Stimulated activated CD4-positive, alpha-beta T cell treated with anti-CD3 and anti-CD28 coated beads, TNF-alpha, amount 100 ng/mL, for 4 hours (primary cell): Measurements from ENCODE around the gene NDUFAF2.
"Not testable (repeated sequence)": the region's sequence is repeated elsewhere in the genome, so short reads cannot be mapped to it uniquely, and the experiment has no call there.

Experiments
- DNase-seq, 3 experiments: peaks; one replicate each; pipeline ENCODE4 v3.0.0-alpha.2; 2020; ENCODE audit warnings: low read depth in 3 of 3

Gene NDUFAF2

DNA sequence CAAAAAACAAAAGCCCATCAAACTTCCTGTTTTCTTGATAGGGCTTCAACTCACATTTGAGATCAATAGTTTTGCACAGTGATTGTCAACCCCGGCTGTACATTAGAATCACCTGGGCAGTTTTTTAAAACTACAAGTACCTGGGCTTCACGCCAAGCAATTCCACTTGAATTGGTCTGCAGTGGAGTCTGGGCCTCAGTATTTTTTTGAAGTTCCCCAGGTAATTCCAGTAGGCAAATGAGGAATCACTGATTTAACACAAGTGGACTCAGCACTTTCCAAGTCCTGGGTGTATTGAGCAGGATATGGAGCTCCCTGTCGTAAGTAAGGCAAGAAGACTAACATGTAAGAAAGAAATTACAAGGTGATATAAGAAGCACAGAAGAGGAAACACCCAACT, 232.1 kb downstream of the NDUFAF2 start:
- DNase-seq = no peak

DNA sequence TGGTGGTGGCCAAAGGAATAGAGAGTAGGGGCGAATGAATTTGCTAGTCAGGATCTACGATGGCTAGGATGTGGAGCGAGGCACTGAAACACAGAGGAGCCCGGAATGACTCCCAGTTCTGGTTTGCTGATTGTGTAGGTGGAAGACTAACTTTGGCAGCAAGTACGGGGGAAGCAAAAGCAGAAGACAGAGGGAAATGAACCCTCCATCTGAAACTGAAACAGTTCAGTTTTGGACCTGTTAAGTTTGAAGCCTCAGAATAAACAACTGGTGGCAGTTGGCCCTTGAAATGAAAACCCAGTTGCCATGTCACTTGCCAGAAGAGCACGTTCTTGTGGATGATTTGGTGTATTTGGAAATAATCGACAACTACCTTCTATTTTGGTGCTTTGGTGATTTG, 232.7 kb downstream of the NDUFAF2 start:
- no peak for DNase-seq

GRCh38 chr5:61178702-61179101, 233.7 kb downstream of the NDUFAF2 start:
- no peak for DNase-seq

- no peak for DNase-seq
Observed at GRCh38 chr5:61180886-61181285, 235.9 kb downstream of the NDUFAF2 start.

GRCh38 chr5:61182449-61182848, 237.4 kb downstream of the NDUFAF2 start:
- DNase-seq = no peak

DNA sequence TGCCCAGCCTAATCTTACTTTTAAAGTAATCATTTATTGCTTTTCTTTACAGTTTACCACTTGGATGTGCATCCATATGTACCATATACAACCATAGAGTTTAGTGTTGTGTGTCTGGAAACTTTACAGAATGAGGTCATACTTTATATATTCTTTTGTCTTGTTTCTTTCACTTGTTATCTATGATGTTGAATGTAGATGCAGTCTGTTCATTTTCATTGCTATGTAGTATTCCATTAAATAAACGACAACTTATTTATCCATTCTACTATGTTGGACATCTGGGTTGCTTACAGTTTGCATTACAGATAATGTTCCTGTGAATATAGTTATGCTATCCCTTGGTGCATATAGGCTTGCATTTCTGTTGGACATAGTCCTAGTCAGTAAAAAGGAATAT, 238.5 kb downstream of the NDUFAF2 start:
- DNase-seq = no peak

- DNase-seq = no peak
Observed at GRCh38 chr5:61184708-61185107, 239.7 kb downstream of the NDUFAF2 start.

GRCh38 chr5:61186634-61187033, 241.6 kb downstream of the NDUFAF2 start:
- no peak for DNase-seq

DNA sequence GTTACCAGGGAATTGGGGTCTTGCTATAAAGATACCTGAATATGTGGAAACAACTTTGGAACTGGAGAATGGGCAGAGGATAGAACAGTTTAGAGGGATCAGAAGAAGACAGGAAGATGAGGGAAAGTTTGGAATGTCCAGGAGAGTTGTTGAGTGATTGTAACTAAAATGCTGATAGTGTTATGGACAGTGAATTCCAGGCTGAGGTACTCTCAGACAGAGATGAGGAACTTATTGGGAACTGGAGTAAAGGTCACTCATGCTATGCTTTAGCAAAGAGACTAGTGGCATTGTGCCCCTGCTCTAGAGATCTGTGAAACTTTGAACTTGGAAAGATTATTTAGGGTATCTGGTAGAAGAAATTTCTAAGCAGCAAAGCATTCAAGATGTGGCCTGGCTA, 242.3 kb downstream of the NDUFAF2 start:
- not testable (repeated sequence) for DNase-seq

DNA sequence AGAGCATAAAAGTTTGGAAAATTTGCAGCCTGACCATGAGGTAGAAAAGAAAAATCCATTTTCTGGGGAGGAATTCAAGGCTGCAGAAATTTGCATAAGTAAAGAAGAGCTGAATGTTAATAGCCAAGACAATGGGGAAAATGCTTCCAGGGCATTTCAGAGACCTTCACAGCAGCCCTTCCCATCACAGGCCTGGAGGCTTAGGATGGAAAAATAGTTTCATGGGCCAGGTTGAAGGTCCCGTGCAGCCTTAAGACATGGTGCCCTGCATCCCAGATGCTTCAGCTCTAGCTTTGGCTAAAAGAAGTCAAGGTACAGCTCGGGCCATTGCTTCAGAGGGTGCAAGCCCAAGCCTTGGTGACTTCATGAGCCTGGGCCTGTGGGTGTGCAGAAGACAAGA, 242.8 kb downstream of the NDUFAF2 start:
- DNase-seq = not testable (repeated sequence)

- no peak for DNase-seq
Observed at GRCh38 chr5:61198606-61199005, 253.6 kb downstream of the NDUFAF2 start.

DNA sequence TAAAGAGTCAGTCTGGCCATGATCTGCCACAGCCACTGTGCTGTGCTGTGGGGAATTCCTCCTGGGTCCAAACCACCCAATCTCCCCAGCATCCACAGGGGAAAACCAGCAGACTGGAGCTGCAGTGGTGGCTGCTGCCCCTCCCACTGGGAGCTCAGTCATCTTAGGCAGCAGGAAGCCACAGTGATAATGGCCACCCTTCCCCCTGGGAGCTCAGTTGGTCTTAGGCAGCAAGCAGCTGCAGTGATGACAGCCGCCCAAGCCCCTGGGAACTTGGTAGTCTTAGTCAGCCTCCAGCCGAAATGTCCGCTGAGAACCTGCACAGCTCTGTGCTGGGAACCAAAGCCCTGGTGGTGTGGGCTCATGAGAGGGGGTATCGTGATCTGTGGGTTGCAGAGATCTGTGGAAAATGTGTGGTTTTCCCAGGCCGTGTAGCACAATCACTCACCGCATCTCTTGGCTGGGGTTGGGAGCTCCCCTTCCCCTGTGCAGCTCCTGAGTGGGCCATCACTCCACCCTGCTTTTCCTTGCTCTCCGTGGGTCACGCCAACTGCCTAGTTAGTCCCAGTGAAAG, 255.7 kb downstream of the NDUFAF2 start:
- no peak for DNase-seq

GRCh38 chr5:61202213-61202612, 257.2 kb downstream of the NDUFAF2 start:
- no peak for DNase-seq
